Tibial nerve (tissue), 3 donors: ENCODE results near the gene DNAJA3.

Experiments
- POLR2A ChIP-seq, 2 donors: fragments of 450-650 bp; IDR thresholded peaks; one replicate each; pipeline ENCODE4 v1.6.1; 2017; ENCODE audit warnings: antibody characterized with exemption in 2 of 2, mild to moderate bottlenecking in 2 of 2, moderate library complexity in 2 of 2
- TF ChIP-seq, protein P1 (sequence below), 5 experiments: fragments of 200-600 bp in 3 of 5; fragments of 450-650 bp in 2 of 5; sonication (generic) in 3 of 5; IDR thresholded peaks; one replicate each; pipeline ENCODE4 v1.5.1; 2016 to 2019; ENCODE audit warnings: antibody characterized with exemption in 5 of 5, mild to moderate bottlenecking in 3 of 5, moderate library complexity in 2 of 5

DNA sequence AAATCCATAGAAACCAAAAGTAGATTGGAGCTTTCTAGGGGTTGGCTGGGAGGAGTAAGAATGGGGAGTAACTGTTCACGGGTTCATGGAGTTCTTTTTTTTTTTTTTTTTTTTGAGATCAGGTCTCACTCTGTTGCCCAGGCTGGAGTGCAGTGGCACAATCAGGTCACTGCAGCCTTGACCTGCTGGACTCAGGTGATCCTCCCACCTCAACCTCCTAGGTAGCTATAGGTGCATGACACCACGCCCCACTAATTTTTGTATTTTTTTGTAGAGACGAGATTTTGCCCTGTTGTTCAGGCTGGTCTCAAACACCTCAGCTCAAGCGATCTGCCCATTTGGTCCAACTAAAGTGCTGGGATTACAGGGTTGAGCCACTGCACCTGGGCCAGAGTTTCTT, 47.2 kb downstream of the DNAJA3 start:
- TF ChIP-seq, protein P1, sequence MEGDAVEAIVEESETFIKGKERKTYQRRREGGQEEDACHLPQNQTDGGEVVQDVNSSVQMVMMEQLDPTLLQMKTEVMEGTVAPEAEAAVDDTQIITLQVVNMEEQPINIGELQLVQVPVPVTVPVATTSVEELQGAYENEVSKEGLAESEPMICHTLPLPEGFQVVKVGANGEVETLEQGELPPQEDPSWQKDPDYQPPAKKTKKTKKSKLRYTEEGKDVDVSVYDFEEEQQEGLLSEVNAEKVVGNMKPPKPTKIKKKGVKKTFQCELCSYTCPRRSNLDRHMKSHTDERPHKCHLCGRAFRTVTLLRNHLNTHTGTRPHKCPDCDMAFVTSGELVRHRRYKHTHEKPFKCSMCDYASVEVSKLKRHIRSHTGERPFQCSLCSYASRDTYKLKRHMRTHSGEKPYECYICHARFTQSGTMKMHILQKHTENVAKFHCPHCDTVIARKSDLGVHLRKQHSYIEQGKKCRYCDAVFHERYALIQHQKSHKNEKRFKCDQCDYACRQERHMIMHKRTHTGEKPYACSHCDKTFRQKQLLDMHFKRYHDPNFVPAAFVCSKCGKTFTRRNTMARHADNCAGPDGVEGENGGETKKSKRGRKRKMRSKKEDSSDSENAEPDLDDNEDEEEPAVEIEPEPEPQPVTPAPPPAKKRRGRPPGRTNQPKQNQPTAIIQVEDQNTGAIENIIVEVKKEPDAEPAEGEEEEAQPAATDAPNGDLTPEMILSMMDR (IDR thresholded peaks at IDR 0.05), result no peak
- no peak for TF ChIP-seq POLR2A (IDR thresholded peaks at IDR 0.05)
